GM12891 (cell line): Measurements from ENCODE around the gene KTN1.

Source experiments
- DNase-seq: peaks from one replicate; pipeline ENCODE4 v3.0.0; 2011; ENCODE audit warnings: low spot score; ENCODE audit not compliant: insufficient read length
- FAIRE-seq: peaks from 2 replicates; lab custom pipeline; 2011; peaks lifted over from hg19 to GRCh38; lab: Jason Lieb, UNC
- PAX5 ChIP-seq: IDR thresholded peaks from 2 replicates; pipeline ENCODE4 v1.6.1; 2011; ENCODE audit warnings: low read length, moderate library complexity, mild to moderate bottlenecking; ENCODE audit not compliant: insufficient read depth, severe bottlenecking
- POLR2A ChIP-seq: IDR thresholded peaks from 2 replicates; pipeline ENCODE4 v1.6.1; 2011; ENCODE audit warnings: low read depth, low read length, control low read depth
- POLR2AphosphoS5 ChIP-seq: IDR thresholded peaks from 2 replicates; pipeline ENCODE4 v1.6.1; 2011; ENCODE audit warnings: low read depth, low read length, control low read depth
- POU2F2 ChIP-seq: IDR thresholded peaks from 2 replicates; pipeline ENCODE4 v1.6.1; 2011; ENCODE audit warnings: low read depth, mild to moderate bottlenecking, control low read depth, low read length, moderate library complexity
- SPI1 ChIP-seq: IDR thresholded peaks from 2 replicates; pipeline ENCODE4 v1.6.1; 2011; ENCODE audit warnings: low read depth, low read length, control low read depth
- TAF1 ChIP-seq: IDR thresholded peaks from 2 replicates; pipeline ENCODE4 v1.6.1; 2011; ENCODE audit warnings: low read depth, low read length, control low read depth

KTN1 gene

GRCh38 chr14:55571125-55571889, 8.7 kb upstream of the KTN1 start:
- TF ChIP-seq POLR2A = no peak
- TF ChIP-seq POLR2AphosphoS5 = no peak
- TF ChIP-seq SPI1 = peak; percentile 69
- DNase-seq = no peak
- peak; percentile 80 for FAIRE-seq

- TF ChIP-seq TAF1 (no peak), SPI1 (no peak), POU2F2 (no peak), POLR2AphosphoS5 (no peak), POLR2A (no peak), PAX5 (no peak)
- no peak for FAIRE-seq
- DNase-seq = no peak
Observed at GRCh38 chr14:55572578-55572977, 7.4 kb upstream of the KTN1 start.

GRCh38 chr14:55574988-55575387, 5.0 kb upstream of the KTN1 start:
- FAIRE-seq (no peak), DNase-seq (no peak)
- TF ChIP-seq SPI1 (no peak), PAX5 (no peak), POLR2A (no peak), POU2F2 (no peak), TAF1 (no peak)

- no peak for FAIRE-seq
- no peak for DNase-seq
- peak; percentile 29; the same call in 1 of the 2 replicates for TF ChIP-seq SPI1
- no peak for TF ChIP-seq POU2F2
Observed at GRCh38 chr14:55577229-55577628, 2.8 kb upstream of the KTN1 start.

- no peak for TF ChIP-seq POLR2AphosphoS5
- TF ChIP-seq SPI1 = no peak
- TF ChIP-seq PAX5 = no peak
- no peak for TF ChIP-seq POU2F2
- no peak for TF ChIP-seq POLR2A
- TF ChIP-seq TAF1 = no peak
- FAIRE-seq (no peak), DNase-seq (no peak)
Observed at GRCh38 chr14:55578511-55578910, 1.5 kb upstream of the KTN1 start.

- FAIRE-seq (no peak), DNase-seq (peak; percentile 33)
- TF ChIP-seq PAX5 (no peak), TAF1 (no peak), POLR2A (no peak), POU2F2 (no peak; the same call in 1 of the 2 replicates), SPI1 (no peak), POLR2AphosphoS5 (no peak)
Observed at GRCh38 chr14:55580470-55581341, 699 bp downstream of the KTN1 start.

GRCh38 chr14:55581342-55581771, 1.4 kb downstream of the KTN1 start:
- peak; percentile 75 for FAIRE-seq
- TF ChIP-seq PAX5 = no peak
- TF ChIP-seq POLR2AphosphoS5 = no peak
- TF ChIP-seq TAF1 = no peak
- TF ChIP-seq POU2F2 = no peak
- TF ChIP-seq SPI1 = no peak
- TF ChIP-seq POLR2A = no peak
- no peak for DNase-seq

GRCh38 chr14:55582746-55583145, 2.7 kb downstream of the KTN1 start:
- DNase-seq = no peak
- peak; percentile 57 for FAIRE-seq

GRCh38 chr14:55583942-55584468, 4.0 kb downstream of the KTN1 start:
- no peak for DNase-seq
- FAIRE-seq = peak; percentile 55
- no peak for TF ChIP-seq POU2F2
- TF ChIP-seq SPI1 = no peak
- no peak for TF ChIP-seq PAX5
- no peak for TF ChIP-seq TAF1
- no peak for TF ChIP-seq POLR2AphosphoS5
- TF ChIP-seq POLR2A = no peak

More at GRCh38 chr14:55582746-55583145, 2.7 kb downstream of the KTN1 start:
- peak; percentile 64 for TF ChIP-seq SPI1
- no peak for TF ChIP-seq TAF1
- peak; percentile 10 for TF ChIP-seq PAX5

- no peak for DNase-seq
Observed at GRCh38 chr14:55585854-55586253, 5.8 kb downstream of the KTN1 start.

More at GRCh38 chr14:55585854-55586253, 5.8 kb downstream of the KTN1 start:
- FAIRE-seq = no peak
- TF ChIP-seq SPI1 = no peak
- no peak for TF ChIP-seq TAF1
- no peak for TF ChIP-seq POU2F2
